Measurements from ENCODE around the gene LRRN3.

LRRN3 gene

DNA sequence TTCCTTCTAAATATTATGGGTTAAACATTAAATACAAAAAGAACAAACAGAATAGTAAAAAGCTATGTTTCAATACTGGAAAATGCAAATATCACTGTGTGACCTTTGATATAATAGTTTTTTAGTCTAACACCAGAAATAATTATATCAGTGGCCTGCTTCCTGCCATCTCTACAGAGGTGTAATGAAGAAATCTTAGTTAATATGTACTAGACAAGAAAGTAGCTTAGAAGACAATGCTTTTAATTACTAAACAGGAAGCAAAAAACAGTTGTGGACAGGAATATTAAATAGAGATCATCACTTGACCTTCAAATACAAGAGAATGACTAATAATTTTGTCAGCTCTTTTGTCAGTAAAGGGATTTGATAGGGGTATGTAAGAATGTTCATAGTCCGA lies 47.4 kb upstream of the LRRN3 start:
- Histone ChIP-seq H3F3A (ENCODE audit: low read depth) (no peaks in the 10 kb centered on the region), H3K9me2 (replicated peaks; ENCODE audit: low read depth, low read length) (no peaks in the 10 kb centered on the region), H4K20me1 (ENCODE audit: insufficient read depth, low read length, poor library complexity, severe bottlenecking) (no peaks in the 10 kb centered on the region), H3K4me1 (ENCODE audit: insufficient read depth, low read length, poor library complexity, severe bottlenecking) (peaks cover 8% of the 10 kb centered on the region), H3K79me2 (ENCODE audit: insufficient read depth, low read length) (no peaks in the 10 kb centered on the region), H3K4me2 (ENCODE audit: low read depth, low read length, poor library complexity, severe bottlenecking) (no peak overlapping the region), H3K4me3 (ENCODE audit: low read length, poor library complexity, severe bottlenecking) (no peak overlapping the region), H3K9me3 (ENCODE audit: insufficient read depth, low read depth, low read length) (no peaks in the 10 kb centered on the region), H2AFZ (ENCODE audit: low read length) (no peak overlapping the region), H3K9ac (ENCODE audit: low read depth, low read length, poor library complexity, severe bottlenecking) (no peak overlapping the region), H3K36me3 (ENCODE audit: insufficient read depth, low read length) (no peaks in the 10 kb centered on the region), H3K27me3 (ENCODE audit: insufficient read depth, low read length, poor library complexity, severe bottlenecking) (no peaks in the 10 kb centered on the region)
- TF ChIP-seq, protein P1, sequence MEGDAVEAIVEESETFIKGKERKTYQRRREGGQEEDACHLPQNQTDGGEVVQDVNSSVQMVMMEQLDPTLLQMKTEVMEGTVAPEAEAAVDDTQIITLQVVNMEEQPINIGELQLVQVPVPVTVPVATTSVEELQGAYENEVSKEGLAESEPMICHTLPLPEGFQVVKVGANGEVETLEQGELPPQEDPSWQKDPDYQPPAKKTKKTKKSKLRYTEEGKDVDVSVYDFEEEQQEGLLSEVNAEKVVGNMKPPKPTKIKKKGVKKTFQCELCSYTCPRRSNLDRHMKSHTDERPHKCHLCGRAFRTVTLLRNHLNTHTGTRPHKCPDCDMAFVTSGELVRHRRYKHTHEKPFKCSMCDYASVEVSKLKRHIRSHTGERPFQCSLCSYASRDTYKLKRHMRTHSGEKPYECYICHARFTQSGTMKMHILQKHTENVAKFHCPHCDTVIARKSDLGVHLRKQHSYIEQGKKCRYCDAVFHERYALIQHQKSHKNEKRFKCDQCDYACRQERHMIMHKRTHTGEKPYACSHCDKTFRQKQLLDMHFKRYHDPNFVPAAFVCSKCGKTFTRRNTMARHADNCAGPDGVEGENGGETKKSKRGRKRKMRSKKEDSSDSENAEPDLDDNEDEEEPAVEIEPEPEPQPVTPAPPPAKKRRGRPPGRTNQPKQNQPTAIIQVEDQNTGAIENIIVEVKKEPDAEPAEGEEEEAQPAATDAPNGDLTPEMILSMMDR (conservative IDR thresholded peaks at IDR 0.05; ENCODE audit: low read length) = no peak
- TF ChIP-seq EZH2phosphoT487 (IDR thresholded peaks at IDR 0.05; ENCODE audit: borderline replicate concordance) = no peak

DNA sequence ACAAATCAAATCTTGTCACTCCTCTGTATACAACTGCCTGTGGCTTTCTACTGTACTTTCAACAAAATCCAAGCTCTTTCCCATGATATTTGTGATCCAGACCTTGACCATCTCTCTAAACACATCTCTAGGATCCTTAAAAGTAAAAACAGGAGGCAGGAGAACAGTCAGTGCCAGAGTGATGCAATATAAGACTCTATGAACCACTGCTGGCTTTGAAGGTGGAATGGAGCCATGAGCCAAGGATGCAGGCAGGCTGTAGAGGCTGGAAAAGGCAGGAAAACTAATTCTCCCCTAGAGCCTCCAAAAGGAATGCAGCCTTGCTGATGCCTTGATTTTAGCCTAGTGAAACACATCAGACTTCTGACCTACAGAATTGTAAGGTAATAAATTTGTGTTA lies 45.5 kb upstream of the LRRN3 start:
- H3K9me3 ChIP-seq (ENCODE audit: insufficient read depth, low read depth, low read length) = no peaks in the 10 kb centered on the region
- no peak for TF ChIP-seq EZH2phosphoT487 (IDR thresholded peaks at IDR 0.05; ENCODE audit: borderline replicate concordance)
- TF ChIP-seq, protein P1 (conservative IDR thresholded peaks at IDR 0.05; ENCODE audit: low read length) = no peak
- H4K20me1 ChIP-seq (ENCODE audit: insufficient read depth, low read length, poor library complexity, severe bottlenecking) = no peaks in the 10 kb centered on the region
- H3K79me2 ChIP-seq (ENCODE audit: insufficient read depth, low read length) = no peaks in the 10 kb centered on the region
- H3K4me1 ChIP-seq (ENCODE audit: insufficient read depth, low read length, poor library complexity, severe bottlenecking) = peaks cover 8% of the 10 kb centered on the region
- H3K4me3 ChIP-seq (ENCODE audit: low read length, poor library complexity, severe bottlenecking) = no peak overlapping the region
- H3K27me3 ChIP-seq (ENCODE audit: insufficient read depth, low read length, poor library complexity, severe bottlenecking) = no peaks in the 10 kb centered on the region
- H3F3A ChIP-seq (ENCODE audit: low read depth) = no peaks in the 10 kb centered on the region
- H2AFZ ChIP-seq (ENCODE audit: low read length) = no peak overlapping the region
- no peaks in the 10 kb centered on the region for H3K36me3 ChIP-seq (ENCODE audit: insufficient read depth, low read length)
- H3K9ac ChIP-seq (ENCODE audit: low read depth, low read length, poor library complexity, severe bottlenecking) = no peak overlapping the region
- H3K4me2 ChIP-seq (ENCODE audit: low read depth, low read length, poor library complexity, severe bottlenecking) = no peak overlapping the region
- no peaks in the 10 kb centered on the region for H3K9me2 ChIP-seq (replicated peaks; ENCODE audit: low read depth, low read length)

DNA sequence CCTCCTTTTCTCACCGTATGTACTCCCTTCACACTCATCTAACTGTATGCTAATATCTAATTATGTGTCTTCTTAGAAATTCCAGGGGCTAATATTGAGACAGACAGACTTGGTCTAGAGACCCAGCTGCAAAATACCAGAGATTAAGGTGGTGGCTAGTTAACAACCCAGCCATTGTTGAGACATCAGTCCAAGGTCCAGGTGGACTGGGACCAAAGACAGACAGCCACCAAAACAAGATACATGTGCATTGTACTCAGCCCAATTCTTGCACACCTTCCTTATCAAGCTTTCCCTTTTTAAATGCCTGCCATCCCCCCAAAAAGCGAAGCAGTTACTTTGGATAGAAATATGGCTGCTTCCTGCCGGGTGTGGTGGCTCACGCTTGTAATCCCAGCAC lies 43.3 kb upstream of the LRRN3 start:
- no peaks in the 10 kb centered on the region for H3K9me2 ChIP-seq (replicated peaks; ENCODE audit: low read depth, low read length)
- H3K9me3 ChIP-seq (ENCODE audit: insufficient read depth, low read depth, low read length) = no peaks in the 10 kb centered on the region
- no peak overlapping the region for H3K4me3 ChIP-seq (ENCODE audit: low read length, poor library complexity, severe bottlenecking)
- H3K4me1 ChIP-seq (ENCODE audit: insufficient read depth, low read length, poor library complexity, severe bottlenecking) = peaks cover 8% of the 10 kb centered on the region
- H2AFZ ChIP-seq (ENCODE audit: low read length) = no peak overlapping the region
- H4K20me1 ChIP-seq (ENCODE audit: insufficient read depth, low read length, poor library complexity, severe bottlenecking) = no peaks in the 10 kb centered on the region
- H3K36me3 ChIP-seq (ENCODE audit: insufficient read depth, low read length) = no peaks in the 10 kb centered on the region
- H3K4me2 ChIP-seq (ENCODE audit: low read depth, low read length, poor library complexity, severe bottlenecking) = no peak overlapping the region
- TF ChIP-seq, protein P1 (conservative IDR thresholded peaks at IDR 0.05; ENCODE audit: low read length) = no peak
- TF ChIP-seq EZH2phosphoT487 (IDR thresholded peaks at IDR 0.05; ENCODE audit: borderline replicate concordance) = no peak
- H3K9ac ChIP-seq (ENCODE audit: low read depth, low read length, poor library complexity, severe bottlenecking) = no peak overlapping the region
- no peaks in the 10 kb centered on the region for H3K27me3 ChIP-seq (ENCODE audit: insufficient read depth, low read length, poor library complexity, severe bottlenecking)
- H3K79me2 ChIP-seq (ENCODE audit: insufficient read depth, low read length) = no peaks in the 10 kb centered on the region
- H3F3A ChIP-seq (ENCODE audit: low read depth) = no peaks in the 10 kb centered on the region
